GM13976 (cell line): ENCODE data around the gene TADA2B.

Experiments
- DNase-seq: peaks from one replicate; pipeline ENCODE4 v3.0.0; 2012; ENCODE audit warnings: low spot score
- in situ Hi-C: fragments of 300-500 bp; cut with MboI; formaldehyde crosslinking; loops from one replicate; pipeline ENCODE4 v1.12.0; 2022; ENCODE audit warnings: low sequenced_read_pairs, mixed read lengths, inconsistent platforms; ENCODE audit not compliant: unreplicated experiment
- TF ChIP-seq, protein P1 (sequence below): IDR thresholded peaks from 2 replicates; pipeline ENCODE4 v1.5.1; 2012; ENCODE audit warnings: borderline replicate concordance, mild to moderate bottlenecking; ENCODE audit not compliant: insufficient read depth; ENCODE audit errors: extremely low read depth, missing control alignments, control extremely low read depth

TADA2B gene

DNA sequence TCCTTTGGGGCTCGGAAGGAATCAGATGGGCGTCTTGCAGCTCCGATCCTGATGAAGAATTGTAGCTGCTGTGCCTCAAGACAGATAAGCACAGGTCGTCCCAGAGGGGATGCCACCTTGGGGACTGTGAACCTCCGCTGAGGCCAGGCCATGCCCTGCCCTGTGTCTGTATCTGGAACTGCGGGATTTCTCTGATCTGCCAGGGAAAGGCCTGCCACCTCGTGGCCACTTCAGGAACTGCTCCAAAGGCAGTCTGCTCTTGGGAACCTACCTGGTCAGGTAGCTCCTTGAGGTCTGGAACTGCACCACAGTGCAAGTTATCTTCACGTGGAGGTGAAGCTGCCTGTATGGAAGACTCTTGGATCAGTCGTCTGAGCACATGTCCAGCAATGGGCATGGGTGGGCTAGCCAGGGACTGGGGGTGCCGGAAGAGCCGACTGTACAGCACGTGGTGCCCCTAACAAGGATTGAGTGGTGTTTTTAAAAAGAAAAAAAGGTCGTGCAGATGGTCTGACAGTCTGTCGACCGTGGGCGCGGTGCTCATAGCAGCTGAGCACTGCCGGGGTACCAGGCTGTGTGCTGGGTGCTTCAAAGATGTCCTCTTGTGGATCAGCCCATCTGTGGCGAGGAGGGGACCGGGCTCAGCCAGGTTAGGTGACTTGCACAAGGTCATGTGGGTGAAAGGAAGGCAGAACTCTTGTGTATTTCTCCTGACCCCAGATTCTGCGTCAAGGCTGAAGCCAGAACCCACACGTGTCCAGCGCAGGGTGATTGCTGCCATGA is 27.7 kb downstream of the TADA2B start:
- peak; percentile 80 for DNase-seq
- in situ Hi-C loops: loop anchor here (10.0 kb wide), 1 partner anchor 176 kb away; no protein-coding TSS in a partner anchor
- TF ChIP-seq, protein P1, sequence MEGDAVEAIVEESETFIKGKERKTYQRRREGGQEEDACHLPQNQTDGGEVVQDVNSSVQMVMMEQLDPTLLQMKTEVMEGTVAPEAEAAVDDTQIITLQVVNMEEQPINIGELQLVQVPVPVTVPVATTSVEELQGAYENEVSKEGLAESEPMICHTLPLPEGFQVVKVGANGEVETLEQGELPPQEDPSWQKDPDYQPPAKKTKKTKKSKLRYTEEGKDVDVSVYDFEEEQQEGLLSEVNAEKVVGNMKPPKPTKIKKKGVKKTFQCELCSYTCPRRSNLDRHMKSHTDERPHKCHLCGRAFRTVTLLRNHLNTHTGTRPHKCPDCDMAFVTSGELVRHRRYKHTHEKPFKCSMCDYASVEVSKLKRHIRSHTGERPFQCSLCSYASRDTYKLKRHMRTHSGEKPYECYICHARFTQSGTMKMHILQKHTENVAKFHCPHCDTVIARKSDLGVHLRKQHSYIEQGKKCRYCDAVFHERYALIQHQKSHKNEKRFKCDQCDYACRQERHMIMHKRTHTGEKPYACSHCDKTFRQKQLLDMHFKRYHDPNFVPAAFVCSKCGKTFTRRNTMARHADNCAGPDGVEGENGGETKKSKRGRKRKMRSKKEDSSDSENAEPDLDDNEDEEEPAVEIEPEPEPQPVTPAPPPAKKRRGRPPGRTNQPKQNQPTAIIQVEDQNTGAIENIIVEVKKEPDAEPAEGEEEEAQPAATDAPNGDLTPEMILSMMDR: peak; percentile 95

DNA sequence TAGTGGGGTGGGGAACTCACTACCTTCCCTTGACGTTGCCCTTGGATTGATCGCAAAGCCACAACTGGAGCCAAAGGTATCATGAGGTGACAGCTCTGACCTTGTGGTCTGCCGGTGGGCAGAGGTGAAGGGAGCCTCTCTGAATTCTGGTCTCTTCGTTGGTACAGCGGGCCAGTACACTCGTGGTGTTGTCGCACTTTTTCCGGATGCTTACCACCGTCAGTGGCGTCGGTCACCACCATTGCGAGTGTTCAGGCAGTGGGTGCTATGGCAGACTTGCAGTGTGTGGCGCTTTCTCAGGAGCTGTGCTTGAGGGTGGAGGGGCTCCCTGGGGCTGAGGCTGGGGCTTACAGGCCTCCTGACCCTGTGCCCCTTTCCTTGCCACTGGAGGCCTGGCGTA is 29.9 kb downstream of the TADA2B start:
- TF ChIP-seq, protein P1: no peak
- no peak for DNase-seq
- in situ Hi-C loops: loop anchor here (10.0 kb wide), 1 partner anchor 178 kb away; no protein-coding TSS in a partner anchor

DNA sequence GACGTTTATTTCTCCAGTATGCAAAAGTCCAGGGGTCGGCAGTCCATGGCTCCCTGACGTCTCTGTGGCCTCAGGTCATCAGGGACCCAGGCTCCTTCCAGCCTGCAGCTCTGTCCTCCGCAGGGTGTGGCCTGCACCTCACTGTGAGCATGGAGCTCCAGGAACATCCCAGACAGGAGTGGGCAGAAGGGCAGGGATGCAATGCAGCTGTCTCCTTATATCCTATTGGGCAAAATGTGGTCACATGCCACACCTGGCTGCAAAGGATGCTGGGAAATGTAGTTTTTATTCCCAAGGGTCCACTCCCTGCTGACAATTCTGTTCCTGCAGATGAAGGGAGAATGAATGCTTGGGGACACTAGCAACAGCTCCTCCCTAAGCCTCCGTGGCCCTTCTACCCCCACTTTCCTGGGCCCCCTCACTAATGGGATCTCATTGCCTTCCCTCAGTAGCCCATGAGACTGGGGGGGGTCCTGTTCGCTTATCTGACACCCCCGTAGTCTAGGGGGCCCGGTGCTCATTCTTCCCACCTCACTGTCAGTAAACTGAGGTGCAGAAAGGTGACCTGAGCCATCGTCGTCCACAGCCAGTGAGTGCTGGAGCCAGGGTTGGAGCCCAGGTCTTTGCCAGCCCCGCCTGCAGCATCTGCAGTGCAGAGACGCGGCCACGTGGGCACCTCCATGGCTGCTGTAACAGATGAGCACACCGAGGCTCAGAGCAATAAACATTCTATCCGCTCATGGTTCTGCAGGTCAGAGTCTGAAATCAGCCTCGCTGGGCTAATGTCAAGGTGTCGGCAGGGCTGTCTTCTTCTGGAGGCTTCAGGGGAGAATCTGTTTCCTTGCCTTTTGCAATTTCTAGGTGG is 30.6 kb downstream of the TADA2B start:
- TF ChIP-seq, protein P1: no peak
- DNase-seq: peak; percentile 61
- in situ Hi-C loops: loop anchor here (10.0 kb wide), 1 partner anchor 179 kb away; no protein-coding TSS in a partner anchor

DNA sequence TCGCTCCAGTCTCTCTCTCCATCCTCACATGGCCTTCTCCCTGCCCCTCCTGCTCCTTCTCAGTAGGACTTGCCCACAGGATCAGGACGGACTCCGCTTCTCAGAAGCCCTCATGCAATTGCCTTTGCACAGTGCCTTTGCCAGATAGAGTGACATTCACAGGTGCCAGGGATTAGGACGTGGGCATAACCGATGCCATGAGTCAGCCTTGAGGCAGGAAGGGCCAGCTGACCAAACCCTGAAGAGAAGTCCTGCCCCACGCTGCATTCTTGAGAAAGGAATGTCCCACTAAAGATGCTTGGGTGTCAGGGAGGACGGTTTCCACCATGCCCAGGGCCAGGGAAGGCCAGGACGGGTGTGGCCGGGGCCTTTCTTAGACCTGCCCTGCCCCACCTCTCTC is 31.3 kb downstream of the TADA2B start:
- DNase-seq: no peak
- in situ Hi-C loops: loop anchor here (10.0 kb wide), 1 partner anchor 180 kb away; no protein-coding TSS in a partner anchor
- TF ChIP-seq, protein P1: no peak

GRCh38 chr4:7075962-7076695 is 33.0 kb downstream of the TADA2B start:
- DNase-seq: no peak
- in situ Hi-C loops: loop anchor here (10.0 kb wide), 1 partner anchor 181 kb away; no protein-coding TSS in a partner anchor
- TF ChIP-seq, protein P1: no peak

DNA sequence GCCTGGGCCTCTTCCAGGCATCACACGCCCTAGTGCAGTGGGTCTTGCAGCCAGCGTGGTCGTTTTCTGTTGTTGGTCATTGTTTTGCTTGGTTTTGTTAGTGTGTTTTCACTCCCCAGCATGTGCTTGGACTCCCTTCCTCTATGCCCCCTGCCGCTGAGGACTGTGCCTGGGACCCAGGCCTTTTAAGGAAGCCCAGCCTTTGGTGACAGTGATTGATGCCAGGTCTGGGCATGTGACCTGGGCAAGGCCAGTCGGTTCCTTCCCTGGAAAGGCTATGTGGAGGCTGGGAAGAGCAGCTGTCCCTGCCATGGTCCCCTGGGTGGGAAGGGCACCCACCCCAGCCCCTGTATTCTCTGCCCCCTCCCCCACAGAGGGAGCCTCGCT is 33.5 kb downstream of the TADA2B start:
- in situ Hi-C loops: loop anchor here (10.0 kb wide), 1 partner anchor 182 kb away; no protein-coding TSS in a partner anchor
- DNase-seq: no peak
- TF ChIP-seq, protein P1: no peak
